ENCODE data around the gene ETV6. TPM values are rescaled to one million over a fixed set of nuclear protein-coding genes. Genes with fewer than 3 reads are reported as not detected.

ETV6 gene
- total and polyA plus RNA-seq, 2 of the 8 experiments (the other 6 are each of a cell fraction or from before 2014, with no cell fraction given) = 5.5 to 23.9 TPM

- POLR2A ChIA-PET (ENCODE audit: partially characterized antibody) = no interaction called here
- no peak overlapping the region for H3K27ac ChIP-seq (ENCODE audit: low read depth, low read length)
- WGBS, 2 experiments (ENCODE audit: extremely low coverage in 1 of 2, insufficient coverage in 1 of 2, insufficient read length in 1 of 2, insufficient replicate concordance in 2 of 2, low coverage in 1 of 2, low lambda C conversion rate in 2 of 2, missing lambda C conversion rate in 1 of 2) = 94% methylated on average over 5 of the region's 5 CpGs; no CpG with 5 or more reads in 1 of the 2 experiments
Measured at GRCh38 chr12:11697131-11697530, 47.7 kb downstream of the ETV6 start.

More at GRCh38 chr12:11697131-11697530, 47.7 kb downstream of the ETV6 start:
- CTCF ChIA-PET (ENCODE audit: partially characterized antibody) = interaction anchor here (0.7 to 1.0 kb wide), 2 partner anchors 115 to 116 kb away, joined by 3 read pairs; no protein-coding TSS in a partner anchor
- no peak overlapping the region for H3K4me2 ChIP-seq (ENCODE audit: insufficient read depth in 1 of 2, low read depth in 2 of 2, low read length in 2 of 2)
- no peak overlapping the region for H2BK5ac ChIP-seq (ENCODE audit: low read depth, low read length)
- H3K79me1 ChIP-seq (ENCODE audit: low read depth, low read length) = peaks cover 3% of the 10 kb centered on the region; the same call in 1 of the 2 replicates
- no peak overlapping the region; the same call in 1 of the 2 replicates for H4K8ac ChIP-seq (ENCODE audit: extremely low read depth, insufficient read depth, low read length)
- FAIRE-seq = no peak
- H4K91ac ChIP-seq (replicated peaks; ENCODE audit: insufficient read length, low read length) = no peak overlapping the region
- H3K56ac ChIP-seq (replicated peaks; ENCODE audit: insufficient read length, low read depth, low read length) = no peak overlapping the region
- peaks cover 0 to 9% (median 2%) of the 10 kb centered on the region in 4 experiments; a peak in 3 of 7 replicates for H3K4me1 ChIP-seq (replicated peaks in 1 of 4; ENCODE audit: control insufficient read depth in 3 of 4, insufficient read depth in 4 of 4, low read length in 3 of 4)
- no peak overlapping the region for H2AK5ac ChIP-seq (ENCODE audit: low read depth, low read length)
- no peak overlapping the region for H3K23ac ChIP-seq (ENCODE audit: insufficient read length)
- H2BK15ac ChIP-seq (ENCODE audit: low read length) = no peak overlapping the region
- H3K9me3 ChIP-seq (ENCODE audit: insufficient read depth in 2 of 2, low read depth in 1 of 2, low read length in 1 of 2) = no peaks in the 10 kb centered on the region
- H4K5ac ChIP-seq (ENCODE audit: insufficient read length, low read depth, low read length) = no peak overlapping the region
- no peak overlapping the region for H2BK20ac ChIP-seq (ENCODE audit: low read length)
- no peak overlapping the region for H3K9ac ChIP-seq (replicated peaks in 1 of 4; ENCODE audit: extremely low read depth in 1 of 4, low read depth in 3 of 4, low read length in 3 of 4)
- no peak overlapping the region for H2AFZ ChIP-seq (ENCODE audit: low read length)
- H3K18ac ChIP-seq (ENCODE audit: extremely low read depth, low read length) = no peak overlapping the region
- H2BK120ac ChIP-seq (replicated peaks; ENCODE audit: low read depth, low read length) = no peak overlapping the region
- no peaks in the 10 kb centered on the region for H3K27me3 ChIP-seq (replicated peaks in 1 of 4; ENCODE audit: control insufficient read depth in 3 of 4, extremely low read depth in 1 of 4, insufficient read depth in 3 of 4, low read length in 3 of 4)
- no peaks in the 10 kb centered on the region for H3K36me3 ChIP-seq (ENCODE audit: control insufficient read depth in 2 of 4, insufficient read depth in 4 of 4, low read length in 3 of 4)
- peaks cover 0 to 8% of the 10 kb centered on the region in 2 experiments; a peak in 2 of 4 replicates for H3K79me2 ChIP-seq (ENCODE audit: control insufficient read depth in 1 of 2, insufficient read depth in 2 of 2, low read length in 2 of 2)
- peaks cover 0 to 5% of the 10 kb centered on the region in 2 experiments for H4K20me1 ChIP-seq (replicated peaks in 1 of 2; ENCODE audit: control insufficient read depth in 1 of 2, insufficient read depth in 2 of 2, low read length in 2 of 2)
- H3K23me2 ChIP-seq (ENCODE audit: low read depth, low read length) = no peaks in the 10 kb centered on the region
- no peak for TF ChIP-seq CBX5 (IDR thresholded peaks at IDR 0.05; ENCODE audit: low read depth, low read length)
- TF ChIP-seq SP1 (IDR thresholded peaks at IDR 0.05; ENCODE audit: low read depth, low read length) = no peak
- no peak for TF ChIP-seq RBBP5 (IDR thresholded peaks at IDR 0.05; ENCODE audit: borderline replicate concordance, low read depth, low read length)
- TF ChIP-seq NANOG (IDR thresholded peaks at IDR 0.05; ENCODE audit: insufficient read depth, low read depth, low read length, poor library complexity, severe bottlenecking) = no peak
- TF ChIP-seq JUN (IDR thresholded peaks at IDR 0.05; ENCODE audit: low read depth, low read length) = no peak
- no peak for TF ChIP-seq GTF2F1 (IDR thresholded peaks at IDR 0.05; ENCODE audit: borderline replicate concordance, low read depth, low read length)
- no peak for TF ChIP-seq BACH1 (IDR thresholded peaks at IDR 0.05; ENCODE audit: low read length)
- TF ChIP-seq MAFK (IDR thresholded peaks at IDR 0.05; ENCODE audit: low read depth, low read length) = no peak
- no peak for TF ChIP-seq POU5F1 (IDR thresholded peaks at IDR 0.05; ENCODE audit: low read depth, low read length)
- no peak for TF ChIP-seq CBX8 (IDR thresholded peaks at IDR 0.05; ENCODE audit: borderline replicate concordance, low read depth, low read length)
- no peak for TF ChIP-seq SIN3A (conservative IDR thresholded peaks at IDR 0.05 in 1 of 2, IDR thresholded peaks at IDR 0.05 in 1 of 2; ENCODE audit: low read depth in 1 of 2, low read length in 2 of 2)
- no peak for TF ChIP-seq USF2 (IDR thresholded peaks at IDR 0.05; ENCODE audit: low read length)
- no peak overlapping the region for H3K4me3 ChIP-seq (ENCODE audit: extremely low read depth in 1 of 4, insufficient read depth in 2 of 4, low read depth in 3 of 4, low read length in 4 of 4)
- H3K4ac ChIP-seq (replicated peaks; ENCODE audit: insufficient read length, low read depth, low read length) = no peak overlapping the region
- H3K14ac ChIP-seq (ENCODE audit: insufficient read length) = no peak overlapping the region
- H2BK12ac ChIP-seq (ENCODE audit: low read depth, low read length) = no peak overlapping the region
- DNase-seq (ENCODE audit: low read depth in 1 of 2, low spot score in 2 of 2) = no peak

Measured in H1 (cell line).